H4 (cell line): Measurements from ENCODE around the gene ACAN. TPM values are rescaled to one million over a fixed set of nuclear protein-coding genes. Genes with fewer than 3 reads are reported as not detected.

Experiments used
- DNase-seq: peaks from one replicate; pipeline ENCODE4 v3.0.0-alpha.2; 2015; ENCODE audit warnings: low spot score
- total RNA-seq: library from RNA; depleted of rRNA; stranded (reverse); fragments of >200 nt; shearing (Covaris generic); gene quantifications from 2 replicates; pipeline ENCODE4 v1.2.3, GENCODE V29; 2014

ACAN gene
- total RNA-seq, 1 experiment from 2014 or later = 0.02 TPM

DNA sequence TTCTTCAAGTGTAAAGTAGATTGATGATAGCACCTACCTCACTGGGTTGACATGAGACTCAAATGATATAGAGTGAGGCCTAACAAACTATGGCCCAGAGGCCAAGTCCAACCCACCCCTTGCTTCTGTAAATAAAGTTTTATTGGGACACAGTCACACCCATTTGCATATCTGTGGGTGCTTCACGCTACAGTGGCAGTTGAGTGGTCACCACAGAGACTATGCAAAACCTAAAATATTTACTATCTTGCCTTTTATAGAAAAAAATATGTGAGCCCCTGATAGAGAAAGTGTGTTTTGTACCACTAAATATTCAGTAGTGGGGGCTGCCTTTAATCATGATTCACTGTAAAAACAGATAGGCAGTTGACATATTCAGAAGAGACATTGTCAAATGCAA is 38.0 kb downstream of the ACAN start:
- DNase-seq = no peak

DNA sequence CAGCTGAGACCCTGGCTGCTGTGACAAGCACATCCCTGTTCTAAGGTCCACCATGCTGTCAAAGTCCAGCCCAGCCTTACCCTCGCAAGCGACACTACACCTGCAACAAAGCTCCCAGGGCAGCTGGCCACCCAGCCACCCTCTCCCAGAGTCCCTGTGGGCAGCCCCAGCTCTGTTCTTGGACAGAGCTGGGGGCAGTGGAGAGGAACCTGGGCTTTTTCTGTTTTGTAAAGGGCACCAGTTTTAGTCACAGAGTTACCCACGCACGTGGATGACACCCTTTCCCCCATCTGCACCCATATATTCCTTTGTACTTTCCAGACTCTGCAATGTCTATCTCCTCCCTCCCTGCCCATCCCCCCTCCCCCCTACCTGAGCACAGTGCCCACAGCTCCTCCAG is 38.9 kb downstream of the ACAN start:
- DNase-seq = no peak

DNA sequence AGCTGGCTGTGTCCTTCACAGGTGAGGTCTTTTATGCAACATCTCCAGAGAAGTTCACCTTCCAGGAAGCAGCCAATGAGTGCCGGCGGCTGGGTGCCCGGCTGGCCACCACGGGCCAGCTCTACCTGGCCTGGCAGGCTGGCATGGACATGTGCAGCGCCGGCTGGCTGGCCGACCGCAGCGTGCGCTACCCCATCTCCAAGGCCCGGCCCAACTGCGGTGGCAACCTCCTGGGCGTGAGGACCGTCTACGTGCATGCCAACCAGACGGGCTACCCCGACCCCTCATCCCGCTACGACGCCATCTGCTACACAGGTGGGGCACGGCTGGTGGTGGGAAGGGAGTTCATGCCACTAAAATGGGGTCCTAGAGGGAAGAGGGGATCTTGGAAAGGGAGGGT is 40.1 kb downstream of the ACAN start:
- no peak for DNase-seq

DNA sequence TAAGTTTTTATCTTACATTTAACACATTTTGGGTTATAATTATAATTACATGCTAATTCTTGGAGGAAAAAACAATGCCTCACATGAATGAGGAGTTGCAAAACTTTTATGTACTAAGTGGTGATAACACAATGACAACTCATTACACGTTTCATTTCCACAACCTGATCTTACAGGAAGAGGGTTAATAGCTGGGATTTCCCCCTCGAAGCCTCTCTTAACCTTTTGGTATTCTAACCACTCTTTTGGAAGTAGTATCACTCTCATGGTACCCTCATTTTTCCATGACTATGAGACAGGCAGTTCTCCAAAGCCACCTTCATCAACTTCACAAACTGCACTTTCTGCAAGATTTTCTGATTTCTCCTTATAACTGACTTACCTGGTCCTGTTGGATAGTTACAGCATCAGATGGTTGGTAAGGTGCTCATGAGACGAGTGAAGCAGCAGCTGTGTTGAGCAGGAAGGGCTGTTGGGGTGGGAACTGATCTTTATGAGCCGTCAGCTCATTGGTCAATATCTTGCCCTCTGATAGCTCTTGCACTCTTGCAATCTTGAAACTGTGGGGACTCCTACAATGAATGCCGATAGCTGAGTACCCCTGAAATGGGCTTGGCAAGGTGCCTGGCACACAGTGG is 41.6 kb downstream of the ACAN start:
- no peak for DNase-seq

GRCh38 chr15:88845616-88846015 is 42.4 kb downstream of the ACAN start:
- DNase-seq = no peak

GRCh38 chr15:88847144-88847543 is 43.9 kb downstream of the ACAN start:
- DNase-seq = no peak

GRCh38 chr15:88848203-88848602 is 45.0 kb downstream of the ACAN start:
- no peak for DNase-seq

DNA sequence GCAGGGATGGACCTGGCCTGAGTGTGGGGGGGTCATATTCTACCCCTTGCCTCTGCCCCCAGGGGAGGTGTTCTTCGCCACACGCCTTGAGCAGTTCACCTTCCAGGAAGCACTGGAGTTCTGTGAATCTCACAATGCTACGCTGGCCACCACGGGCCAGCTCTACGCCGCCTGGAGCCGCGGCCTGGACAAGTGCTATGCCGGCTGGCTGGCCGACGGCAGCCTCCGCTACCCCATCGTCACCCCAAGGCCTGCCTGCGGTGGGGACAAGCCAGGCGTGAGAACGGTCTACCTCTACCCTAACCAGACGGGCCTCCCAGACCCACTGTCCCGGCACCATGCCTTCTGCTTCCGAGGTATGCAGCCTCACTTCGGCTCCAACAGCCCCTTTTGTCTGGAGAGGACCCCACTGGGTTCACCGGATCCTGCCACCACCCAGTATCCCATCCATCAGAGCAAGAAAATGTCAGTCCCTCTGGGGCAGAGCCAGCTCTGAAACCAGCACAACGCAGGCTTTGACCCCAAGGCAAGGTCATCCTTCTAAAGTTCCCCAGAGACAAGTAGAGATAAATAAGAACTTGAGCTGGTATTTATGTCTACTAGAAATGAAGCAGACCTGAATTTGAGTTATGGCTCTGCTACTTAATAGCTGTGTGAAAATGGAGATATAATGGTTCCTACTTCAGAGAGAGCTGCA is 46.3 kb downstream of the ACAN start:
- DNase-seq = no peak

DNA sequence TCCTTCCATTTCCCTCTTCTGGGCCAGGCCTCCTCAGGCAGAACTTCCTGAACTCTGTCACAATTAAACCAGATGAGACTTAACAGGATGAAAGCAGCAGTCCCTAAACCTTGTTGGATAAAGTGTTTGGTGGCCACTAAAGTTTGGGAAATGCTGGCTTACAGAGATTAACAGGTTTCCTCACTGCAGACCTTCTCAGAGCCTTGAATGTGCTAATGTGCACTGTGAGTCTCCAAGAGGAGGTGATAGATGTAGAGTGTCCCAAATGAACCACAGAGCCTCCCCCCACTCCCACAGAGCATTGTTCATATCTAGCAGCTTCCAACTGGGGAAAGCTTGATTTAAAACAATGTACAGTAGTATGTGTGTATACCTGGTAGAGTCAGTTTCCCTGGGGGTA is 49.2 kb downstream of the ACAN start:
- DNase-seq = no peak

DNA sequence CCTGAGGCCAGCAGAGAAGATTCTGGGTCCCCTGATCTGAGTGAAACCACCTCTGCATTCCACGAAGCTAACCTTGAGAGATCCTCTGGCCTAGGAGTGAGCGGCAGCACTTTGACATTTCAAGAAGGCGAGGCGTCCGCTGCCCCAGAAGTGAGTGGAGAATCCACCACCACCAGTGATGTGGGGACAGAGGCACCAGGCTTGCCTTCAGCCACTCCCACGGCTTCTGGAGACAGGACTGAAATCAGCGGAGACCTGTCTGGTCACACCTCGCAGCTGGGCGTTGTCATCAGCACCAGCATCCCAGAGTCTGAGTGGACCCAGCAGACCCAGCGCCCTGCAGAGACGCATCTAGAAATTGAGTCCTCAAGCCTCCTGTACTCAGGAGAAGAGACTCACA is 55.7 kb downstream of the ACAN start:
- DNase-seq = no peak

DNA sequence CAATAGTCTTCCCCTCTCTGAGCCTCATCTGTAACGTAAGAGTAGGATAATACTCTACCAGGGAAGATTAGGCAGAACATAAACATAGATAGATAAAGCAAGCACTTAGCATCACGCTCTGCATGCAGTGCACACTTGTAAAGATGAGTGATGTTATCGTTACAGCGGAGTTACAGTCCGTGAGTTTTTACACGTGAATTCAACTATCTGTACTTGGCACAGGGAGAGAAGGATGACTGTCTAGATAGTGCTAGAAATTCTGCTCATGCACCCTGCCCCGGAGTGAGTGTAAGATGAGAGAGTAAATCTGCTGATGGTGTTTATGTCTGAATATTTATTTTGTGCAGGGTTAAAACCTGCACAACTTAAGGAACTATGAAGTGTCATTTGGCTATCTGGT is 56.3 kb downstream of the ACAN start:
- no peak for DNase-seq

- DNase-seq = no peak
These were observed 57.0 kb downstream of the ACAN start for GRCh38 chr15:88860212-88860611.

GRCh38 chr15:88863412-88863811 is 60.2 kb downstream of the ACAN start:
- DNase-seq = no peak

DNA sequence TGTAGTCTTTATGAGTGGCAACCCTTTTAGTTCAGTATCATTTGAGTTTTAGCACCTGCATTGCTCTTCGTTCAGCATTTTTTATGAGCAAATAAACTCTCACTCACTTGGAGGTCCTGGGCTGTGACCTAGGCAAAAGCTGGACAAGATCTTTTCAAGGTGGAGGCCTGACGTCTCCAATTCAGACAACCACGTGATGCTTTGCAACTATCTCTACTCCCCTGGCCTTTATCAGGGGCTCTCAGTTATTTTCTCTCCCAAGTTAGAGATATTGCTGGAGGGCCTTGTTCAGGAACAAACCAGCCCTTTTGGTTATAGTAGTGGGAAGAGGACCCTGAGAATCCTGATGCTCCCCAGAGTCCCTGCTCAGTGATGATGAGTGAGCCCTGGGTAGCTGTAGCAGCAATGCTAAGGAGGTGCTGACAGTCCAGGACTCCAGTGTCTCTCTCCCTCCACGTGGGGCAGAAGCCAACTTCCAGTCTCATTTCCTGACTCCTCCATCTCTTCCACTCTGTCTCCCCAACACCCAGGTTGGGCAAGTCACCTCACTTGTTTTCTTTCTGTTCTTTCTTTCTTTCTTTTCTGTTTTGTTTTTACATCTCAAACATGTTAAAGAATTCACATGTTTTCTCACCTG is 61.7 kb downstream of the ACAN start:
- no peak for DNase-seq

- no peak for DNase-seq
These were observed 62.4 kb downstream of the ACAN start for GRCh38 chr15:88865498-88866099.

DNA sequence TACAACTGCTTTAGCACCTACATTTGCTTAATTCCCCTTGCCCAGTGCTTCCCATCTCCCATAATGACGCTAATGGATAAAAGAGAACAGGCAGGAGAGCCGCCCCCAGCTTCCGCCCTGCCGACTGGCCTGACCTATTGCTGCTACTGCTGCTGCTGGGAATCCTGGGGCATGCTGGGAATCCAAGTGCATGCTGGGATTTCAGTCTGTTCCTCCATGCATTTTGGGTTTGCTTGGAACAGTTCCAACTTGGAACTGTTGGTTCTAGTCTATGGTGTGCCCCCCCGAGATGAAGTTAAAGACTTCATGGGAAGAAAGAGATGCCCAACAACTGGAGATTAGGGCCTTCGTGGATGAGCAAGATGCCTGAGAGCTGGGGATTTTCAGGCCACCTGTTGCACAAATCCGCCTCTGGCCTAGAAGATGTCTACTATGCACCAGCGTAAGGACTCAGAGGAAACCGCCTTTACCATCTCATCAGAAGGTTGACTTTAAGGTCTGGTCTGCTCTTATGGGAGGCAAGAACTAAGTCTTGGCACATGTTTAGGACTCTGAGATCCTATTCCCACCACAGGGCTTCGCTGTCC is 63.2 kb downstream of the ACAN start:
- DNase-seq = no peak

DNA sequence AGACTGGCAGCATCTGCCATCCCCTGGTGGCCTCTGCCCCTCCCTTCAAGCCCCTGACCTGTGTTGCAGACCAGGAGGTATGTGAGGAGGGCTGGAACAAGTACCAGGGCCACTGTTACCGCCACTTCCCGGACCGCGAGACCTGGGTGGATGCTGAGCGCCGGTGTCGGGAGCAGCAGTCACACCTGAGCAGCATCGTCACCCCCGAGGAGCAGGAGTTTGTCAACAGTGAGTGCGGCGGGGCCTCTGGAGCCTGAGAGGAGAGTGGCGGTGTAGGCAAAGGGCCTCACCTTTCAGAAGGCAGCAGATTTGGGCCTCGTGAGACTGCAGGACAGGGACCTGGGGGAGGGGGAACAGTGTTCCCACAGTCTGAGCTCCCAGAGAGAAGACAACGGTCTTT is 68.1 kb downstream of the ACAN start:
- DNase-seq = no peak

- no peak for DNase-seq
These were observed 68.9 kb downstream of the ACAN start for GRCh38 chr15:88872106-88872505.

- DNase-seq = no peak
These were observed 69.5 kb downstream of the ACAN start for GRCh38 chr15:88872706-88873105.

GRCh38 chr15:88873786-88874185 is 70.5 kb downstream of the ACAN start:
- no peak for DNase-seq

GRCh38 chr15:88874275-88874674 is 71.0 kb downstream of the ACAN start:
- DNase-seq = no peak

DNA sequence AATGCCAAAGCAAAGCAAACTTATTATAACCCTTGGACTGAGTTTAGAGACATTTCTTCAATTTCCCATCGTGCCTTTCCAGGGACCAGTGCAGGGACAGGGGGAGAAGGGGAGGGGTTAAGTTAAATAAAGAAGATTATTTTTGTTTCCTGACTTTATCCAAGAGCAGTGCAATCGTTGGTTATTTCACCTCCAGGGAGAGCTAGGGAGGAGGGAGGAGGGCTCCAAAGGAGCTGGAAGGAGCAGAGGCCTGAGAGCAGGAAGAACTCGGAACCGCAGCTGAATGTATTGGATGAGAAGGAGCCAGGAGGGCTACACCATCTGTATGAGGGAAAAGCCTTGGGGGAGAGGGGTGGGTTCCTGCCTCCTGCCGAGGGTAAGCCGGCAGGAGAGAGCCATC is 71.4 kb downstream of the ACAN start:
- DNase-seq = no peak

DNA sequence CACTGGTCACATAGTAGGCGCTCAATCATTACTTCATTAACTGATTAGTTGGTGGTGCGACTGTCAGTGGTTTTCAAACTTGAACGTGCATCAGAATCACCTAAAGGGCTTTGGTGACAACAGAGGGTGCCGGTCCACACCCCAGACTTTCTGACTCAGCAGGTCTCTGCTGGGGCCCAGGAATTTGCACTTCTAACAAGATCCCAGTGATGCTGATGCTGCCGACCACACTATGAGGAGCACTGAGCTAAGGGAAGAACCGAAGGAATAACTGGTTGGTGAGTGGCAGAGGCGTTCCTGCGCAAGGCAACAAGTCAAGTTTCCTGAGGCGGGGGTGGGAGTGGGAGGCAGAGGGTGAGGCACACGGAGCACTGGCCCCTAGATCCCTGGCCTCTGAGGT is 73.3 kb downstream of the ACAN start:
- no peak for DNase-seq
